GM23338 (cell line): ENCODE data around the gene SPACA7. TPM values are rescaled to one million over a fixed set of nuclear protein-coding genes. Genes with fewer than 3 reads are reported as not detected.

ENCODE experiments used
- ATAC-seq: fragments of 200-7000 bp; cut with Tn5 transposase; 3 replicates; pipeline ENCODE4 v1.9.1; 2020
- DNase-seq: peaks from one replicate; pipeline ENCODE4 v3.0.0-alpha.2; 2015; ENCODE audit warnings: low spot score
- H2AFZ ChIP-seq: fragments of 200-600 bp; sonication (generic); 2 replicates; pipeline ENCODE4 v1.8.0; 2016; ENCODE audit warnings: antibody characterized with exemption, mild to moderate bottlenecking, moderate library complexity
- H3F3A ChIP-seq: fragments of 200-600 bp; sonication (generic); replicated peaks from 2 replicates; pipeline ENCODE4 v1.8.0; 2017; ENCODE audit warnings: antibody characterized with exemption, mixed run types, low read depth
- H3K27ac ChIP-seq: fragments of 200-600 bp; sonication (generic); 2 replicates; pipeline ENCODE4 v1.6.1; 2016; ENCODE audit warnings: low read depth
- H3K27me3 ChIP-seq: fragments of 200-600 bp; sonication (generic); 2 replicates; pipeline ENCODE4 v1.8.0; 2016; ENCODE audit warnings: mild to moderate bottlenecking, mixed run types, moderate library complexity; ENCODE audit not compliant: insufficient read depth
- H3K36me3 ChIP-seq: fragments of 200-600 bp; sonication (generic); 2 replicates; pipeline ENCODE4 v1.8.0; 2016; ENCODE audit warnings: mild to moderate bottlenecking; ENCODE audit not compliant: insufficient read depth
- H3K4me1 ChIP-seq: fragments of 200-600 bp; sonication (generic); 2 replicates; pipeline ENCODE4 v1.8.0; 2016; ENCODE audit warnings: mild to moderate bottlenecking, moderate library complexity; ENCODE audit not compliant: insufficient read depth
- H3K4me2 ChIP-seq: fragments of 200-600 bp; sonication (generic); 2 replicates; pipeline ENCODE4 v1.7.1; 2017; ENCODE audit warnings: mixed run types
- H3K4me3 ChIP-seq: fragments of 200-600 bp; sonication (generic); 2 replicates; pipeline ENCODE4 v1.6.1; 2016; ENCODE audit warnings: mixed run types
- H3K79me2 ChIP-seq: fragments of 200-600 bp; sonication (generic); replicated peaks from 2 replicates; pipeline ENCODE4 v1.8.0; 2017; ENCODE audit warnings: mild to moderate bottlenecking; ENCODE audit not compliant: insufficient read depth
- H3K9me2 ChIP-seq: fragments of 200-600 bp; sonication (generic); 2 replicates; pipeline ENCODE4 v1.8.0; 2017; ENCODE audit not compliant: insufficient read depth
- H4K20me1 ChIP-seq: fragments of 200-600 bp; sonication (generic); replicated peaks from 2 replicates; pipeline ENCODE4 v1.8.0; 2017; ENCODE audit warnings: mild to moderate bottlenecking; ENCODE audit not compliant: insufficient read depth
- H3K27ac Mint-ChIP-seq: 2 replicates; pipeline ENCODE4 v1.8.0; 2020; ENCODE audit warnings: inconsistent platforms, mild to moderate bottlenecking, moderate library complexity, mixed read lengths
- H3K27me3 Mint-ChIP-seq: 3 replicates; pipeline ENCODE4 v1.8.0; 2022; ENCODE audit warnings: low read depth, mild to moderate bottlenecking, moderate library complexity, mixed read lengths, inconsistent platforms; ENCODE audit not compliant: insufficient read depth, poor library complexity
- H3K36me3 Mint-ChIP-seq: 3 replicates; pipeline ENCODE4 v1.8.0; 2021; ENCODE audit warnings: low read depth, mild to moderate bottlenecking, inconsistent platforms, moderate library complexity, mixed read lengths
- H3K4me1 Mint-ChIP-seq: 3 replicates; pipeline ENCODE4 v1.8.0; 2020; ENCODE audit warnings: mild to moderate bottlenecking, inconsistent platforms, mixed read lengths
- H3K4me3 Mint-ChIP-seq: 3 replicates; pipeline ENCODE4 v1.8.0; 2021; ENCODE audit warnings: moderate library complexity, mild to moderate bottlenecking, inconsistent platforms, mixed read lengths
- H3K9me3 Mint-ChIP-seq: 3 replicates; pipeline ENCODE4 v1.8.0; 2020; ENCODE audit warnings: moderate library complexity, mild to moderate bottlenecking, inconsistent platforms, mixed read lengths
- CREB1 ChIP-seq: fragments of 250-450 bp; sonication (Bioruptor Pico); IDR thresholded peaks from 2 replicates; pipeline ENCODE4 v1.5.0; 2020; ENCODE audit warnings: low read depth, mild to moderate bottlenecking, moderate library complexity
- EZH2 ChIP-seq: fragments of 200-600 bp; sonication (generic); IDR thresholded peaks from one replicate; pipeline ENCODE4 v1.8.0; 2017; ENCODE audit warnings: antibody characterized with exemption, mild to moderate bottlenecking, low read depth; ENCODE audit not compliant: unreplicated experiment
- EZH2phosphoT487 ChIP-seq: fragments of 200-600 bp; sonication (generic); IDR thresholded peaks from one replicate; pipeline ENCODE4 v1.8.1; 2018; ENCODE audit warnings: antibody characterized with exemption; ENCODE audit not compliant: unreplicated experiment
- JUNB ChIP-seq: IDR thresholded peaks from one replicate; pipeline ENCODE4 v1.6.1; 2016; ENCODE audit warnings: antibody characterized with exemption; ENCODE audit not compliant: unreplicated experiment
- NANOG ChIP-seq: IDR thresholded peaks from 2 replicates; pipeline ENCODE4 v1.6.1; 2016; ENCODE audit warnings: antibody characterized with exemption, borderline replicate concordance
- POLR2AphosphoS5 ChIP-seq: IDR thresholded peaks from 2 replicates; pipeline ENCODE4 v1.6.1; 2016; ENCODE audit warnings: antibody characterized with exemption, low read depth
- STAT1 ChIP-seq: IDR thresholded peaks from one replicate; pipeline ENCODE4 v1.6.1; 2016; ENCODE audit warnings: antibody characterized with exemption; ENCODE audit not compliant: unreplicated experiment
- ZNF114 ChIP-seq: fragments of 250-450 bp; sonication (Bioruptor Pico); IDR thresholded peaks from 2 replicates; pipeline ENCODE4 v1.5.0; 2020; ENCODE audit warnings: mild to moderate bottlenecking, moderate library complexity
- ZNF331 ChIP-seq: fragments of 250-450 bp; sonication (Bioruptor Pico); IDR thresholded peaks from 2 replicates; pipeline ENCODE4 v1.5.0; 2020; ENCODE audit warnings: low read depth, mild to moderate bottlenecking, moderate library complexity
- polyA plus RNA-seq: library from polyadenylated mRNA; unstranded; fragments of >200 nt; fragmentation: Nextera tagmentation; extraction: Ambion mirVana; gene quantifications from 2 replicates; pipeline ENCODE4 v1.2.1, GENCODE V29; 2016
- total RNA-seq: library from RNA; depleted of rRNA; stranded (reverse); fragments of >200 nt; shearing (Covaris generic); gene quantifications from 2 replicates; pipeline ENCODE4 v1.2.3, GENCODE V29; 2014
- TF ChIP-seq, protein P1 (sequence below): fragments of 250-450 bp; sonication (Bioruptor Pico); IDR thresholded peaks from 2 replicates; pipeline ENCODE4 v1.5.0; 2020; ENCODE audit warnings: mild to moderate bottlenecking, moderate library complexity
- TF ChIP-seq, protein P2 (sequence below): IDR thresholded peaks from 2 replicates; pipeline ENCODE4 v1.6.1; 2016; ENCODE audit warnings: antibody characterized with exemption
- TF ChIP-seq, protein P3 (sequence below), 2 experiments: fragments of 200-600 bp in 1 of 2; sonication (generic) in 1 of 2; conservative IDR thresholded peaks; 2 replicates each; pipeline versions ENCODE4 v1.5.1 to v1.6.1; 2016 to 2017; ENCODE audit warnings: antibody characterized with exemption in 2 of 2, low read depth in 2 of 2, mild to moderate bottlenecking in 2 of 2, moderate library complexity in 1 of 2

The SPACA7 gene
- total and polyA plus RNA-seq, 2 experiments from 2014 or later = not detected

DNA sequence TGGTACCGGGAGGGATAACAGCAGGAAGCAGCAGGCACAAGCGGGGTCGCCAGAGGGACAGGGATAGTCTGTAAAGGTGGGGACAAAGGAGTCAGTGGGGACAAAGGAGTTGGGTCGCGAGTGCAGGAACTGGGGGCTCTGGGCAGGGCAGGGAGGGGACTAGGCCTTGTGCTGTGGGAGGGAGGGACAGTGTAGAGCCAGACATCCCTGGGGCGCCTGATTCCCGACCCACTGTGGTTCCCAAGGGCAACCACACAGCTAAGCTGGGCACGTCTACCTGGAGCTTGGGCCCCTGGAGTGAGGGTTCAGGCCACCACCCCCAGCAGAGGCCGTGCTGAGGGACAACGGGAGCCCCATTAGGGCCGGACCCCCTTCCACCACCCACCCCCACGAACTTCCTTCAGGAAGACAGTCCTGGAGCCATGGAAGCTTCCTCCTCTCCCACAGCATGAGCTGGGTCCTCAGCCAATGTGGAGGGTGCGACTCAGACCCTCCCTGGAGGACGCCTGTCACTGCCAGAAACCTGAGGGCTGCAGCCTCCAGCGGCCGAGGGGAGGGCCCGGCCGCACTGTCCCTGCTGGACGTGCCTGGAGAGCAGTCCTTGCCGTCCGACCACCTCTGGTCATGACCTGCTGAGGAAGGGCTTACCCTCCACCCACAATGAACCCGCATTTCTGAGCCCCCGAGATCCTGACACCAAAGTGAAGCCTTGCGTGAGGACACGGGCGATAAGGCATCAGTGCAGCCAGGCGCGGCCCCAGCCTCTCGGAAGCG is 77.9 kb downstream of the SPACA7 start (continued):
- TF ChIP-seq, protein P1, sequence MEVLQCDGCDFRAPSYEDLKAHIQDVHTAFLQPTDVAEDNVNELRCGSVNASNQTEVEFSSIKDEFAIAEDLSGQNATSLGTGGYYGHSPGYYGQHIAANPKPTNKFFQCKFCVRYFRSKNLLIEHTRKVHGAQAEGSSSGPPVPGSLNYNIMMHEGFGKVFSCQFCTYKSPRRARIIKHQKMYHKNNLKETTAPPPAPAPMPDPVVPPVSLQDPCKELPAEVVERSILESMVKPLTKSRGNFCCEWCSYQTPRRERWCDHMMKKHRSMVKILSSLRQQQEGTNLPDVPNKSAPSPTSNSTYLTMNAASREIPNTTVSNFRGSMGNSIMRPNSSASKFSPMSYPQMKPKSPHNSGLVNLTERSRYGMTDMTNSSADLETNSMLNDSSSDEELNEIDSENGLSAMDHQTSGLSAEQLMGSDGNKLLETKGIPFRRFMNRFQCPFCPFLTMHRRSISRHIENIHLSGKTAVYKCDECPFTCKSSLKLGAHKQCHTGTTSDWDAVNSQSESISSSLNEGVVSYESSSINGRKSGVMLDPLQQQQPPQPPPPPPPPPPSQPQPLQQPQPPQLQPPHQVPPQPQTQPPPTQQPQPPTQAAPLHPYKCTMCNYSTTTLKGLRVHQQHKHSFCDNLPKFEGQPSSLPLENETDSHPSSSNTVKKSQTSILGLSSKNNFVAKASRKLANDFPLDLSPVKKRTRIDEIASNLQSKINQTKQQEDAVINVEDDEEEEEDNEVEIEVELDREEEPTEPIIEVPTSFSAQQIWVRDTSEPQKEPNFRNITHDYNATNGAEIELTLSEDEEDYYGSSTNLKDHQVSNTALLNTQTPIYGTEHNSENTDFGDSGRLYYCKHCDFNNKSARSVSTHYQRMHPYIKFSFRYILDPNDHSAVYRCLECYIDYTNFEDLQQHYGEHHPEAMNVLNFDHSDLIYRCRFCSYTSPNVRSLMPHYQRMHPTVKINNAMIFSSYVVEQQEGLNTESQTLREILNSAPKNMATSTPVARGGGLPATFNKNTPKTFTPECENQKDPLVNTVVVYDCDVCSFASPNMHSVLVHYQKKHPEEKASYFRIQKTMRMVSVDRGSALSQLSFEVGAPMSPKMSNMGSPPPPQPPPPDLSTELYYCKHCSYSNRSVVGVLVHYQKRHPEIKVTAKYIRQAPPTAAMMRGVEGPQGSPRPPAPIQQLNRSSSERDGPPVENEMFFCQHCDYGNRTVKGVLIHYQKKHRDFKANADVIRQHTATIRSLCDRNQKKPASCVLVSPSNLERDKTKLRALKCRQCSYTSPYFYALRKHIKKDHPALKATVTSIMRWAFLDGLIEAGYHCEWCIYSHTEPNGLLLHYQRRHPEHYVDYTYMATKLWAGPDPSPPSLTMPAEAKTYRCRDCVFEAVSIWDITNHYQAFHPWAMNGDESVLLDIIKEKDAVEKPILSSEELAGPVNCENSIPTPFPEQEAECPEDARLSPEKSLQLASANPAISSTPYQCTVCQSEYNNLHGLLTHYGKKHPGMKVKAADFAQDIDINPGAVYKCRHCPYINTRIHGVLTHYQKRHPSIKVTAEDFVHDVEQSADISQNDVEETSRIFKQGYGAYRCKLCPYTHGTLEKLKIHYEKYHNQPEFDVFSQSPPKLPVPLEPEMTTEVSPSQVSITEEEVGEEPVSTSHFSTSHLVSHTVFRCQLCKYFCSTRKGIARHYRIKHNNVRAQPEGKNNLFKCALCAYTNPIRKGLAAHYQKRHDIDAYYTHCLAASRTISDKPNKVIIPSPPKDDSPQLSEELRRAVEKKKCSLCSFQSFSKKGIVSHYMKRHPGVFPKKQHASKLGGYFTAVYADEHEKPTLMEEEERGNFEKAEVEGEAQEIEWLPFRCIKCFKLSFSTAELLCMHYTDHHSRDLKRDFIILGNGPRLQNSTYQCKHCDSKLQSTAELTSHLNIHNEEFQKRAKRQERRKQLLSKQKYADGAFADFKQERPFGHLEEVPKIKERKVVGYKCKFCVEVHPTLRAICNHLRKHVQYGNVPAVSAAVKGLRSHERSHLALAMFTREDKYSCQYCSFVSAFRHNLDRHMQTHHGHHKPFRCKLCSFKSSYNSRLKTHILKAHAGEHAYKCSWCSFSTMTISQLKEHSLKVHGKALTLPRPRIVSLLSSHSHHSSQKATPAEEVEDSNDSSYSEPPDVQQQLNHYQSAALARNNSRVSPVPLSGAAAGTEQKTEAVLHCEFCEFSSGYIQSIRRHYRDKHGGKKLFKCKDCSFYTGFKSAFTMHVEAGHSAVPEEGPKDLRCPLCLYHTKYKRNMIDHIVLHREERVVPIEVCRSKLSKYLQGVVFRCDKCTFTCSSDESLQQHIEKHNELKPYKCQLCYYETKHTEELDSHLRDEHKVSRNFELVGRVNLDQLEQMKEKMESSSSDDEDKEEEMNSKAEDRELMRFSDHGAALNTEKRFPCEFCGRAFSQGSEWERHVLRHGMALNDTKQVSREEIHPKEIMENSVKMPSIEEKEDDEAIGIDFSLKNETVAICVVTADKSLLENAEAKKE = no peak

DNA sequence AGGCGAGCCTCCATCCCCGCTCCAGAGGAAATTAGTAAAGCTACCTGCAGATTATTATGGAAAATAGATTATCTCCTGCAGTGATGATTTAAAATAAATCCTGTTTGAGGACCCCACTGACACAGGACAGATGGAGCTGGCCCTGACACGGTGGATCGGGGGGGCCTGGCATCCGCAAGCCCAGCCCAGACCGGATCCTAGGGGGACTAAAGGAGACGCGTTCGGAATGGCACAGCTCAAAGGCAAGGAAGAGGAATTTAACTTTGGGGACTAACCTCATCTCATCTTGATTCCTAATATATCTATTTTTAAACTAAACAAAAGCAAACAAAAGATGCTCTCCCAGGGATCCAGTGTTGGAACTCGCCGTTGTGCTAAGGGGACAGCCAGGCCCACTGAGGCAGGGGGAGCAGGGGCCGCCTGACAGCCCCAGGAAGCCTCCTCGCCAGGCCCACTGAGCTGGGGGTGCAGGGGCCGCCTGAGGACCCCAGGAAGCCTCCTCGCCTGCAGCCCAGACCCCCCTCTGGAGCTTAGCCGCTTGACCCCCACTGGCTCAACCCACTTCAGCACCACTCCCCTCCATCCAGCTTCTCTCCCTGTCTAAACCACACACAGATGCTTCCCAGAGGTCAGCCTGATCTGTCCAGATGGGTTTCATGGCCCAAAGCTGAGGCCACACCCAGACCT is 78.6 kb downstream of the SPACA7 start:
- Histone ChIP-seq H3K36me3 (no peaks in the 10 kb centered on the region), H3F3A (no peaks in the 10 kb centered on the region), H3K27me3 (no peaks in the 10 kb centered on the region), H3K4me3 (no peak overlapping the region), H3K4me1 (no peaks in the 10 kb centered on the region), H3K27ac (no peak overlapping the region), H2AFZ (no peak overlapping the region), H3K9me2 (no peaks in the 10 kb centered on the region), H4K20me1 (no peaks in the 10 kb centered on the region), H3K79me2 (no peaks in the 10 kb centered on the region), H3K4me2 (no peak overlapping the region)
- Mint-ChIP-seq H3K4me1 (no peaks in the 10 kb centered on the region), H3K27me3 (peaks cover 2% of the 10 kb centered on the region), H3K9me3 (no peaks in the 10 kb centered on the region), H3K36me3 (no peaks in the 10 kb centered on the region), H3K27ac (no peak overlapping the region), H3K4me3 (no peak overlapping the region)
- ATAC-seq (no peak), DNase-seq (no peak)
- TF ChIP-seq EZH2phosphoT487 = no peak
- no peak for TF ChIP-seq JUNB
- no peak for TF ChIP-seq NANOG
- TF ChIP-seq EZH2 = no peak
- TF ChIP-seq STAT1 = no peak
- TF ChIP-seq CREB1 (CRISPR knock-in tag) = no peak
- TF ChIP-seq, protein P2, sequence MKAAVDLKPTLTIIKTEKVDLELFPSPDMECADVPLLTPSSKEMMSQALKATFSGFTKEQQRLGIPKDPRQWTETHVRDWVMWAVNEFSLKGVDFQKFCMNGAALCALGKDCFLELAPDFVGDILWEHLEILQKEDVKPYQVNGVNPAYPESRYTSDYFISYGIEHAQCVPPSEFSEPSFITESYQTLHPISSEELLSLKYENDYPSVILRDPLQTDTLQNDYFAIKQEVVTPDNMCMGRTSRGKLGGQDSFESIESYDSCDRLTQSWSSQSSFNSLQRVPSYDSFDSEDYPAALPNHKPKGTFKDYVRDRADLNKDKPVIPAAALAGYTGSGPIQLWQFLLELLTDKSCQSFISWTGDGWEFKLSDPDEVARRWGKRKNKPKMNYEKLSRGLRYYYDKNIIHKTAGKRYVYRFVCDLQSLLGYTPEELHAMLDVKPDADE = no peak
- no peak for TF ChIP-seq ZNF114 (CRISPR knock-in tag)
- TF ChIP-seq ZNF331 (CRISPR knock-in tag) = no peak
- TF ChIP-seq, protein P3, sequence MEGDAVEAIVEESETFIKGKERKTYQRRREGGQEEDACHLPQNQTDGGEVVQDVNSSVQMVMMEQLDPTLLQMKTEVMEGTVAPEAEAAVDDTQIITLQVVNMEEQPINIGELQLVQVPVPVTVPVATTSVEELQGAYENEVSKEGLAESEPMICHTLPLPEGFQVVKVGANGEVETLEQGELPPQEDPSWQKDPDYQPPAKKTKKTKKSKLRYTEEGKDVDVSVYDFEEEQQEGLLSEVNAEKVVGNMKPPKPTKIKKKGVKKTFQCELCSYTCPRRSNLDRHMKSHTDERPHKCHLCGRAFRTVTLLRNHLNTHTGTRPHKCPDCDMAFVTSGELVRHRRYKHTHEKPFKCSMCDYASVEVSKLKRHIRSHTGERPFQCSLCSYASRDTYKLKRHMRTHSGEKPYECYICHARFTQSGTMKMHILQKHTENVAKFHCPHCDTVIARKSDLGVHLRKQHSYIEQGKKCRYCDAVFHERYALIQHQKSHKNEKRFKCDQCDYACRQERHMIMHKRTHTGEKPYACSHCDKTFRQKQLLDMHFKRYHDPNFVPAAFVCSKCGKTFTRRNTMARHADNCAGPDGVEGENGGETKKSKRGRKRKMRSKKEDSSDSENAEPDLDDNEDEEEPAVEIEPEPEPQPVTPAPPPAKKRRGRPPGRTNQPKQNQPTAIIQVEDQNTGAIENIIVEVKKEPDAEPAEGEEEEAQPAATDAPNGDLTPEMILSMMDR (conservative IDR thresholded peaks at IDR 0.05; ENCODE audit: low read depth in 2 of 2) = no peak
- TF ChIP-seq POLR2AphosphoS5 = no peak
